AG04450 (cell line): Measurements from ENCODE around the gene ANO10. TPM values are rescaled to one million over a fixed set of nuclear protein-coding genes. Genes with fewer than 3 reads are reported as not detected.

Source experiments
- CTCF ChIA-PET: fragments of 300-600, 350-600 bp; formaldehyde crosslinking; extraction: SDS; loops from one replicate; lab custom pipeline; 2022; ENCODE audit warnings: antibody characterized with exemption, inconsistent platforms; lab: Charles Lee
- POLR2A ChIA-PET: fragments of 350-600 bp; formaldehyde crosslinking; extraction: SDS; loops from one replicate; lab custom pipeline; 2021; ENCODE audit warnings: antibody characterized with exemption, inconsistent platforms; lab: Yijun Ruan, JAX
- DNase-seq: peaks from one replicate; pipeline ENCODE4 v3.0.0-alpha.2; 2011; ENCODE audit warnings: low read depth, low spot score
- H3K27ac ChIP-seq: one replicate; pipeline ENCODE4 v1.5.1; 2012; ENCODE audit warnings: low read depth, low read length, control low read depth
- H3K27me3 ChIP-seq: one replicate; pipeline ENCODE4 v1.6.0; 2012; ENCODE audit warnings: low read length; ENCODE audit not compliant: control insufficient read depth, insufficient read depth
- H3K4me3 ChIP-seq: 2 replicates; pipeline ENCODE4 v1.5.1; 2011; ENCODE audit warnings: mild to moderate bottlenecking, low read depth, low read length, control low read depth
- H3K9me3 ChIP-seq: 2 replicates; pipeline ENCODE4 v1.5.1; 2012; ENCODE audit warnings: low read length; ENCODE audit not compliant: control insufficient read depth, insufficient read depth
- CTCF ChIP-seq: IDR thresholded peaks from 2 replicates; pipeline ENCODE4 v1.5.1; 2011; ENCODE audit warnings: low read depth, low read length, control low read depth, inconsistent platforms
- polyA plus RNA-seq: library from polyadenylated mRNA; depleted of rRNA; stranded (reverse); fragments of >200 nt; gene quantifications from 2 replicates; pipeline ENCODE4 v1.2.3, GENCODE V29; 2011

Gene ANO10
- polyA plus RNA-seq, 1 experiment: 87.1 TPM

- CTCF ChIA-PET: no interaction called here
- DNase-seq: no peak
- no peak for TF ChIP-seq CTCF
- Histone ChIP-seq H3K27me3 (no peaks in the 10 kb centered on the region), H3K27ac (no peak overlapping the region), H3K9me3 (peaks cover 9% of the 10 kb centered on the region), H3K4me3 (no peak overlapping the region)
- POLR2A ChIA-PET: no interaction called here
Observed at GRCh38 chr3:43587303-43587702, 34.5 kb downstream of the ANO10 start.

GRCh38 chr3:43584043-43584826 lies 37.6 kb downstream of the ANO10 start:
- no peaks in the 10 kb centered on the region for H3K27me3 ChIP-seq
- ChIA-PET POLR2A (no interaction called here), CTCF (no interaction called here)
- H3K9me3 ChIP-seq: no peaks in the 10 kb centered on the region
- no peak for TF ChIP-seq CTCF
- peak; percentile 10 for DNase-seq
- H3K27ac ChIP-seq: no peak overlapping the region
- no peak overlapping the region for H3K4me3 ChIP-seq

GRCh38 chr3:43583481-43583880 lies 38.3 kb downstream of the ANO10 start:
- TF ChIP-seq CTCF: 0 out of 2 replicates have a peak, but pooled peaks have one; percentile 14
- DNase-seq: no peak
- ChIA-PET POLR2A (no interaction called here), CTCF (no interaction called here)
- Histone ChIP-seq H3K27ac (no peak overlapping the region), H3K4me3 (no peak overlapping the region), H3K27me3 (no peaks in the 10 kb centered on the region), H3K9me3 (no peaks in the 10 kb centered on the region)

- ChIA-PET CTCF (interaction anchor here (0.6 kb wide), 1 partner anchor 153 kb away, joined by 3 read pairs; no protein-coding TSS in a partner anchor), POLR2A (no interaction called here)
- Histone ChIP-seq H3K27ac (no peak overlapping the region), H3K4me3 (no peak overlapping the region), H3K9me3 (no peaks in the 10 kb centered on the region), H3K27me3 (no peaks in the 10 kb centered on the region)
- no peak for TF ChIP-seq CTCF
- DNase-seq: no peak
Observed at GRCh38 chr3:43582866-43583265, 38.9 kb downstream of the ANO10 start.

- no peak overlapping the region for H3K27ac ChIP-seq
- no peak overlapping the region for H3K4me3 ChIP-seq
- ChIA-PET CTCF (no interaction called here), POLR2A (no interaction called here)
- no peaks in the 10 kb centered on the region for H3K27me3 ChIP-seq
- no peak for TF ChIP-seq CTCF
- H3K9me3 ChIP-seq: no peaks in the 10 kb centered on the region
- no peak for DNase-seq
Observed at GRCh38 chr3:43581343-43581742, 40.5 kb downstream of the ANO10 start.
